ENCODE data around the gene PREX1.

PREX1 gene

DNA sequence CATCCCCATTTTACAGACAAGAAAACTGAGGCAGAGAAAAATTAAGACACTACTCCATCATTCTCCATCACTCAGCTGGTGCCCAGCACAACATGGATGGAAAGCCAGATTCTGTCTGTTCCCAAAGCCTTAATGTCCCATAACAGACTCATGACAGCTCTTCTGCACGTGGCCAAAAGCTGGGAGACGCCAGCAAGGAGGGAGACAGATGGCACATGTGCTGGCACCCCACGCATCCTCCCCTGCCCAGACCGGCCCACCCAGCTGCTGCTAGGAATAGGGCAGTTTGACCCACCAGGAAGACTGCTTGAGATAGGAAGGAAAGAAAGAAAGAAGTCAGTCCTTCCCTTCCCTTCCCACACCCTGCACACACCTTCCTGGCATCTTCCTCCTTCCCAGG is 96.3 kb downstream of the PREX1 start:
- no peaks in the 10 kb centered on the region for H3K27me3 ChIP-seq (ENCODE audit: insufficient read depth, poor library complexity, severe bottlenecking)
- H3K36me3 ChIP-seq (ENCODE audit: low read depth): no peaks in the 10 kb centered on the region
- no peak for DNase-seq (ENCODE audit: low spot score)

DNA sequence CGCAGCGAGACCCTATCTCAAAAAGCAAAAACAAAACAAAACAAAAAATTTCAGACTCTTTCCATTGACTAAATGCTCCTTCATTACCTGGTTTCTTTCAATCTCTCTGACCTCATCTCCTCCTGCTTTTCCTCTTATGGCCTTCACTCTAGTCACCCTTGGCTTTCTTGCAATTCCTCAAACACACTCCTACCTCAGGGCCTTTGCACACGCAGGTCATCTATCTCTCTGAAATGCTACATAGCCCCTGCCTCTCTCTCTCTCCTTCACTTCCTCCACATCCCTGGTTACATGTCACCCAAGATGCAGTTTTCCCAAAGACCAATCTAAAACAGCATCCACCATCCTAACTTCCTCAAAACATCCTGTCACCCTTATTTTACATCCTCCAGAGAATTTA is 96.8 kb downstream of the PREX1 start:
- Histone ChIP-seq H3K27ac (ENCODE audit: poor library complexity, severe bottlenecking) (no peak overlapping the region), H3K9me3 (ENCODE audit: severe bottlenecking) (no peaks in the 10 kb centered on the region), H3K27me3 (ENCODE audit: insufficient read depth, poor library complexity, severe bottlenecking) (no peaks in the 10 kb centered on the region), H3K4me3 (ENCODE audit: severe bottlenecking) (no peak overlapping the region), H3K36me3 (ENCODE audit: low read depth) (no peaks in the 10 kb centered on the region), H3K4me1 (ENCODE audit: insufficient read depth, poor library complexity, severe bottlenecking) (no peaks in the 10 kb centered on the region)
- TF ChIP-seq, protein P1, sequence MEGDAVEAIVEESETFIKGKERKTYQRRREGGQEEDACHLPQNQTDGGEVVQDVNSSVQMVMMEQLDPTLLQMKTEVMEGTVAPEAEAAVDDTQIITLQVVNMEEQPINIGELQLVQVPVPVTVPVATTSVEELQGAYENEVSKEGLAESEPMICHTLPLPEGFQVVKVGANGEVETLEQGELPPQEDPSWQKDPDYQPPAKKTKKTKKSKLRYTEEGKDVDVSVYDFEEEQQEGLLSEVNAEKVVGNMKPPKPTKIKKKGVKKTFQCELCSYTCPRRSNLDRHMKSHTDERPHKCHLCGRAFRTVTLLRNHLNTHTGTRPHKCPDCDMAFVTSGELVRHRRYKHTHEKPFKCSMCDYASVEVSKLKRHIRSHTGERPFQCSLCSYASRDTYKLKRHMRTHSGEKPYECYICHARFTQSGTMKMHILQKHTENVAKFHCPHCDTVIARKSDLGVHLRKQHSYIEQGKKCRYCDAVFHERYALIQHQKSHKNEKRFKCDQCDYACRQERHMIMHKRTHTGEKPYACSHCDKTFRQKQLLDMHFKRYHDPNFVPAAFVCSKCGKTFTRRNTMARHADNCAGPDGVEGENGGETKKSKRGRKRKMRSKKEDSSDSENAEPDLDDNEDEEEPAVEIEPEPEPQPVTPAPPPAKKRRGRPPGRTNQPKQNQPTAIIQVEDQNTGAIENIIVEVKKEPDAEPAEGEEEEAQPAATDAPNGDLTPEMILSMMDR (IDR thresholded peaks at IDR 0.05; ENCODE audit: poor library complexity, severe bottlenecking): no peak
- no peak for ATAC-seq (ENCODE audit: low read depth)
- no peak for DNase-seq (ENCODE audit: low spot score)

More for the DNA sequence above, 96.3 kb downstream of the PREX1 start:
- H3K9me3 ChIP-seq (ENCODE audit: severe bottlenecking): no peaks in the 10 kb centered on the region
- ATAC-seq (ENCODE audit: low read depth): no peak
- H3K4me3 ChIP-seq (ENCODE audit: severe bottlenecking): no peak overlapping the region
- no peaks in the 10 kb centered on the region for H3K4me1 ChIP-seq (ENCODE audit: insufficient read depth, poor library complexity, severe bottlenecking)
- no peak overlapping the region for H3K27ac ChIP-seq (ENCODE audit: poor library complexity, severe bottlenecking)
- TF ChIP-seq, protein P1 (IDR thresholded peaks at IDR 0.05; ENCODE audit: poor library complexity, severe bottlenecking): no peak

- no peak overlapping the region for H3K4me3 ChIP-seq (ENCODE audit: severe bottlenecking)
- DNase-seq (ENCODE audit: low spot score) (no peak), ATAC-seq (ENCODE audit: low read depth) (no peak)
- H3K36me3 ChIP-seq (ENCODE audit: low read depth): no peaks in the 10 kb centered on the region
- TF ChIP-seq, protein P1 (IDR thresholded peaks at IDR 0.05; ENCODE audit: poor library complexity, severe bottlenecking): no peak
- no peaks in the 10 kb centered on the region for H3K9me3 ChIP-seq (ENCODE audit: severe bottlenecking)
- no peaks in the 10 kb centered on the region for H3K27me3 ChIP-seq (ENCODE audit: insufficient read depth, poor library complexity, severe bottlenecking)
- H3K27ac ChIP-seq (ENCODE audit: poor library complexity, severe bottlenecking): no peak overlapping the region
- H3K4me1 ChIP-seq (ENCODE audit: insufficient read depth, poor library complexity, severe bottlenecking): no peaks in the 10 kb centered on the region
Measured at GRCh38 chr20:48729538-48729937, 98.3 kb downstream of the PREX1 start.

GRCh38 chr20:48728042-48728825 is 99.6 kb downstream of the PREX1 start:
- no peak for ATAC-seq (ENCODE audit: low read depth)
- no peak overlapping the region for H3K27ac ChIP-seq (ENCODE audit: poor library complexity, severe bottlenecking)

More at GRCh38 chr20:48728042-48728825, 99.6 kb downstream of the PREX1 start:
- Histone ChIP-seq H3K27me3 (ENCODE audit: insufficient read depth, poor library complexity, severe bottlenecking) (no peaks in the 10 kb centered on the region), H3K4me1 (ENCODE audit: insufficient read depth, poor library complexity, severe bottlenecking) (no peaks in the 10 kb centered on the region), H3K36me3 (ENCODE audit: low read depth) (no peaks in the 10 kb centered on the region), H3K9me3 (ENCODE audit: severe bottlenecking) (no peaks in the 10 kb centered on the region), H3K4me3 (ENCODE audit: severe bottlenecking) (no peak overlapping the region)
- TF ChIP-seq, protein P1 (IDR thresholded peaks at IDR 0.05; ENCODE audit: poor library complexity, severe bottlenecking): no peak
- no peak for DNase-seq (ENCODE audit: low spot score)
